GM23248 (cell line): ENCODE measurements around the gene CXCL10.
"Not testable (repeated sequence)": the region's sequence is repeated elsewhere in the genome, so short reads cannot be mapped to it uniquely, and the experiment has no call there.

ENCODE experiments used
- EZH2 ChIP-seq: fragments of 200-600 bp; sonication (generic); IDR thresholded peaks from 2 replicates; pipeline ENCODE4 v1.6.1; 2018; ENCODE audit warnings: antibody characterized with exemption, mild to moderate bottlenecking; ENCODE audit not compliant: insufficient read depth, poor library complexity, severe bottlenecking
- EZH2phosphoT487 ChIP-seq: fragments of 200-600 bp; sonication (generic); IDR thresholded peaks from 2 replicates; pipeline ENCODE4 v1.6.1; 2018; ENCODE audit warnings: antibody characterized with exemption, moderate library complexity, mild to moderate bottlenecking, low read depth; ENCODE audit not compliant: insufficient read depth

DNA sequence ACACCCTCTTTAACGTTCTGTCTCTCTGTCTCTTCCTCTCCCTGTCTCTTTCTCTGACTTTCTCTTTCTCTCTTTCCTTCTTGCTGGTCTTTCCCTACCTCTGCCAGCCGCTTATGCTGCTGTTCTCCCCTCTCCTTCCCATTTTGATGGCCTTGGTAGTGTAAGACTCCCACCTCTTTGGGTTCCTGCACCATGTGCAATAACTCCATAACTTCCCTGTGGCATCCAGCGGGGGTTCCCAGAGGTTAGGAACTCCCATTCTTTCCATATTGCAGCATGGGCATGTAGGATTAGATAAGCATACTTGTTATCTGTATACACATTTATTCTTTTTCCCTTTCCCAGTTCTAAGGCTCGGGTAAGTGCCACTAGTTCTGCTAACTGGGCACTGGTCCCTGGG lies 21.4 kb upstream of the CXCL10 start:
- TF ChIP-seq EZH2, EZH2phosphoT487: not testable (repeated sequence)
